PC-9 (cell line): ENCODE results near the gene ITPKC. TPM values are rescaled to one million over a fixed set of nuclear protein-coding genes. Genes with fewer than 3 reads are reported as not detected.

ENCODE experiments used
- BruUV-seq: library from RNA; stranded (reverse); fragments of 400-500 nt; replicated peaks from 2 replicates; lab custom pipeline; 2021; lab: Mats Ljungman, UMichigan
- CTCF ChIA-PET: fragments of 300-600 bp; sonication (Branson Sonifier 250); formaldehyde crosslinking; loops from one replicate; lab custom pipeline; 2022; ENCODE audit warnings: antibody characterized with exemption; lab: Charles Lee
- POLR2A ChIA-PET: fragments of 300-600 bp; sonication (Branson Sonifier 250); formaldehyde crosslinking; loops from one replicate; lab custom pipeline; 2022; ENCODE audit warnings: antibody characterized with exemption; ENCODE audit not compliant: unreplicated experiment; lab: Charles Lee
- DNase-seq, 2 experiments: peaks; one replicate each; pipeline versions ENCODE4 v3.0.0 to v3.0.0-alpha.2; 2015 to 2022; ENCODE audit warnings: mixed read lengths in 1 of 2
- H2AFZ ChIP-seq: fragments of 200-600 bp; sonication (generic); 2 replicates; pipeline ENCODE4 v1.8.1; 2017; ENCODE audit warnings: antibody characterized with exemption
- H3F3A ChIP-seq: fragments of 200-600 bp; sonication (generic); 2 replicates; pipeline ENCODE4 v1.8.1; 2017; ENCODE audit warnings: antibody characterized with exemption, mild to moderate bottlenecking, low read depth; ENCODE audit not compliant: insufficient read depth
- H3K27ac ChIP-seq: fragments of 200-600 bp; sonication (generic); 2 replicates; pipeline ENCODE4 v1.6.1; 2016; ENCODE audit warnings: mixed run types
- H3K27me3 ChIP-seq: fragments of 200-600 bp; sonication (generic); 2 replicates; pipeline ENCODE4 v1.6.1; 2016; ENCODE audit warnings: low read depth, mixed run types; ENCODE audit not compliant: insufficient read depth
- H3K36me3 ChIP-seq: fragments of 200-600 bp; sonication (generic); 2 replicates; pipeline ENCODE4 v1.6.1; 2016; ENCODE audit warnings: low read depth, mixed run types
- H3K4me1 ChIP-seq: fragments of 200-600 bp; sonication (generic); replicated peaks from 2 replicates; pipeline ENCODE4 v1.6.1; 2016; ENCODE audit warnings: mixed run types; ENCODE audit not compliant: insufficient read depth
- H3K4me2 ChIP-seq: fragments of 200-600 bp; sonication (generic); 2 replicates; pipeline ENCODE4 v1.6.1; 2017; ENCODE audit warnings: mixed run types
- H3K4me3 ChIP-seq: fragments of 200-600 bp; sonication (generic); 2 replicates; pipeline ENCODE4 v1.6.1; 2016; ENCODE audit warnings: mixed run types
- H3K79me2 ChIP-seq: fragments of 200-600 bp; sonication (generic); 2 replicates; pipeline ENCODE4 v1.6.1; 2017; ENCODE audit warnings: low read depth, mixed run types
- H3K9me2 ChIP-seq: fragments of 200-600 bp; sonication (generic); 2 replicates; pipeline ENCODE4 v1.8.1; 2017; ENCODE audit warnings: mild to moderate bottlenecking; ENCODE audit not compliant: insufficient read depth
- H3K9me3 ChIP-seq: fragments of 200-600 bp; sonication (generic); 2 replicates; pipeline ENCODE4 v1.8.1; 2016; ENCODE audit warnings: low read depth; ENCODE audit not compliant: insufficient read depth
- H4K20me1 ChIP-seq: fragments of 200-600 bp; sonication (generic); 2 replicates; pipeline ENCODE4 v1.8.1; 2017; ENCODE audit not compliant: insufficient read depth
- EZH2 ChIP-seq: fragments of 200-600 bp; sonication (generic); IDR thresholded peaks from 2 replicates; pipeline ENCODE4 v1.8.0; 2017; ENCODE audit warnings: antibody characterized with exemption, low read depth
- intact Hi-C: fragments of 100-400 bp; cut with micrococcal nuclease; formaldehyde crosslinking; loops from one replicate; pipeline ENCODE4 v1.10.0; 2022; ENCODE audit not compliant: unreplicated experiment
- total RNA-seq: library from RNA; stranded (reverse); gene quantifications from 2 replicates; pipeline ENCODE4 v1.2.3, GENCODE V29; 2021
- TF ChIP-seq, protein P1 (sequence below): fragments of 200-600 bp; sonication (generic); conservative IDR thresholded peaks from 2 replicates; pipeline ENCODE4 v1.6.1; 2017; ENCODE audit warnings: mixed run types, antibody characterized with exemption, mild to moderate bottlenecking, moderate library complexity

Gene ITPKC
- total RNA-seq, 1 experiment from 2014 or later = 17.6 TPM

DNA sequence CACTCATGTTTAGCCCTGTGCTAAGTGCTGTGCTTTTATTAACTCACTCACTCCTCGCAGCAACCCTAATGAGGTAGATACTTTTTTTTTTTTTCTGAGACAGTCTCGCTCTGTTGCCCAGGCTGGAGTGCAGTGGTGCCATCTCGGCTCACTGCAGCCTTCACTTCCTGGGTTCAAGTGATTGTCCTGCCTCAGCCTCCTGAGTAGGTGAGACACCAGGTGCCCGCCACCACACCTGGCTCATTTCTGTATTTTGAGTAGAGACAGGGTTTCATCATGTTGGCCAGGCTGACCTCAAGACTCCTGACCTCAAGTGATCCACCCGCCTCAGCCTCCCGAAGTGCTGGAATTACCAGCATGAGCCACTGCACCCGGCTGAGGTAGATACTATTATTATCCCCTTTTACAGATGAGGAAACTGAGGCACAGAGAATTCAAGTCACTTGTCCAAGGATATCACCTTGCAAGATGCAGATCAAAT, 2.5 kb downstream of the ITPKC start:
- no peaks in the 10 kb centered on the region for H3K9me2 ChIP-seq
- ChIA-PET POLR2A (interaction anchor here (0.6 to 0.7 kb wide), 5 partner anchors 9 to 254 kb away, joined by 3 to 35 read pairs (median 4); partner anchors contain the start of gene BLVRB), CTCF (no interaction called here)
- H3K4me1 ChIP-seq = peaks cover 29% of the 10 kb centered on the region
- H3K27ac ChIP-seq = peak overlapping the region; percentile 99
- peaks cover 20% of the 10 kb centered on the region; the same call in 1 of the 2 replicates for H3K36me3 ChIP-seq
- peaks cover 71% of the 10 kb centered on the region for H3K79me2 ChIP-seq
- no TSS peak for BruUV-seq
- intact Hi-C loops = loop anchor here (1.0 to 5.0 kb wide), 4 partner anchors 17 to 508 kb away; partner anchors contain the start of gene SERTAD1
- TF ChIP-seq EZH2 = no peak
- TF ChIP-seq, protein P1, sequence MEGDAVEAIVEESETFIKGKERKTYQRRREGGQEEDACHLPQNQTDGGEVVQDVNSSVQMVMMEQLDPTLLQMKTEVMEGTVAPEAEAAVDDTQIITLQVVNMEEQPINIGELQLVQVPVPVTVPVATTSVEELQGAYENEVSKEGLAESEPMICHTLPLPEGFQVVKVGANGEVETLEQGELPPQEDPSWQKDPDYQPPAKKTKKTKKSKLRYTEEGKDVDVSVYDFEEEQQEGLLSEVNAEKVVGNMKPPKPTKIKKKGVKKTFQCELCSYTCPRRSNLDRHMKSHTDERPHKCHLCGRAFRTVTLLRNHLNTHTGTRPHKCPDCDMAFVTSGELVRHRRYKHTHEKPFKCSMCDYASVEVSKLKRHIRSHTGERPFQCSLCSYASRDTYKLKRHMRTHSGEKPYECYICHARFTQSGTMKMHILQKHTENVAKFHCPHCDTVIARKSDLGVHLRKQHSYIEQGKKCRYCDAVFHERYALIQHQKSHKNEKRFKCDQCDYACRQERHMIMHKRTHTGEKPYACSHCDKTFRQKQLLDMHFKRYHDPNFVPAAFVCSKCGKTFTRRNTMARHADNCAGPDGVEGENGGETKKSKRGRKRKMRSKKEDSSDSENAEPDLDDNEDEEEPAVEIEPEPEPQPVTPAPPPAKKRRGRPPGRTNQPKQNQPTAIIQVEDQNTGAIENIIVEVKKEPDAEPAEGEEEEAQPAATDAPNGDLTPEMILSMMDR = no peak
- H3K9me3 ChIP-seq = no peaks in the 10 kb centered on the region
- H3K4me2 ChIP-seq = peak overlapping the region; percentile 98
- no peak overlapping the region for H2AFZ ChIP-seq
- no peaks in the 10 kb centered on the region for H3K27me3 ChIP-seq
- peak overlapping the region; percentile 75 for H3K4me3 ChIP-seq
- peak in 1 of 2 experiments; percentile 55 for DNase-seq
- peaks cover 34% of the 10 kb centered on the region for H3F3A ChIP-seq
- H4K20me1 ChIP-seq = peaks cover 24% of the 10 kb centered on the region

DNA sequence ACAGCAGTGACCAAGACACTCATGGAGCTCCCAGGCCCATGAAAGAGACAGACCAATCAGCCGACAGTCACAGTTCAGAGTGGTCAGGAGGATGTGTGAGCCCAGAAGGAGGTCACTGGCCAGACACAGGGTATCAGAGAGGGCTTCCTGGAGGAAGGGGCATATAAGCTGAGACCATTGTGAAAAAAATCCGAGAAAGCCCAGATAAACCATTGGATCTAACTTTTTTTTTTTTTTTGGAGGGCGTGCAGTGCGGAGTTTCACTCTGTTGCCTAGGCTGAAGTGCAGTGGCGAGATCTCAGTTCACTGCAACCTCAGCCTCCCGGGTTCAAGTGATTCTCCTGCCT, 4.2 kb downstream of the ITPKC start:
- peaks cover 26% of the 10 kb centered on the region for H3F3A ChIP-seq
- no peaks in the 10 kb centered on the region for H3K27me3 ChIP-seq
- no peaks in the 10 kb centered on the region for H3K9me3 ChIP-seq
- no peak overlapping the region for H2AFZ ChIP-seq
- H3K4me3 ChIP-seq = no peak overlapping the region
- DNase-seq = no peak
- no peaks in the 10 kb centered on the region for H3K9me2 ChIP-seq
- H3K79me2 ChIP-seq = peaks cover 76% of the 10 kb centered on the region
- H3K36me3 ChIP-seq = peaks cover 22% of the 10 kb centered on the region; the same call in 1 of the 2 replicates
- BruUV-seq = no TSS peak
- ChIA-PET POLR2A (no interaction called here), CTCF (interaction anchor here (0.7 kb wide), 1 partner anchor 58 kb away, joined by 3 read pairs; no protein-coding TSS in a partner anchor)
- H3K27ac ChIP-seq = no peak overlapping the region
- peaks cover 29% of the 10 kb centered on the region for H4K20me1 ChIP-seq
- TF ChIP-seq, protein P1 = no peak
- TF ChIP-seq EZH2 = no peak
- peaks cover 27% of the 10 kb centered on the region for H3K4me1 ChIP-seq
- intact Hi-C loops = no loop called here
- peak overlapping the region; percentile 98 for H3K4me2 ChIP-seq

DNA sequence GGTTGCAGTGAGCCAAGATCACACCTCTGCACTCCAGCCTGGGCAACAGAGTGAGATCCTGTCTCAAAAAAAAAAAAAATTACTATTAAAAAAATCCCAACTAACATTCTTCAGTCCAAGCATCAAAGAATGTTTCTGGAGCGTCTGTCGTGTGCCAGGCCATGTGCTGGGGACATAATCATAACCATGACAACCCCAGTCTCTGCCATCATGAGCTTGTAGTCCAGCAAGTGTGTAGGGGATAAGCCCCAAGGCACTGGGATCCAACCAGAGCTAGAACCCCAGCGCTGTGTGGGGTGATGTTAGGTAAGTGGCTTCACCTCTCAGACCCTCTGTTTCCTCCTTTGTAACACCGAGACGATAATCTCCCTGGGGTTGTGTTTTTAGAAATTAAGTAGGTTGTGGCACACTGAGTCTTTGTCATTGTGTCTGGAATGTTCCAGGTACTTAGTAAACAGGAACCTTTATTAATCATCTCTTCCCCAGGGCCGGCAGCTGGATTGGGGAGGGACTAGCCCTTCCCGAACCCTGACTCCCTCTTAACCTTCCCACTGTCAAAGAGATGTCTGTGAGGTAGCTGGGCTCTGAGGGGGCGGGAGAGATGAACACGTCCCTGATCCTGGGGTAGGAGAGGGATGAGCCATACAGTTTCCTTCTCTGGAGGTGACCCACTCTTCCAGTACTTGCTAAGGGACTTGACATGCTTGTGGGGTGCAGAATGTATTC, 5.2 kb downstream of the ITPKC start:
- Histone ChIP-seq H3K79me2 (peaks cover 76% of the 10 kb centered on the region), H3K27me3 (no peaks in the 10 kb centered on the region), H3K4me3 (no peak overlapping the region), H3K9me2 (no peaks in the 10 kb centered on the region), H3K9me3 (no peaks in the 10 kb centered on the region), H3K4me2 (0 out of 2 replicates have a peak overlapping the region, but pooled peaks have one; percentile 0), H4K20me1 (peaks cover 29% of the 10 kb centered on the region), H3K27ac (no peak overlapping the region), H2AFZ (no peak overlapping the region), H3F3A (peaks cover 21% of the 10 kb centered on the region; the same call in 1 of the 2 replicates), H3K36me3 (peaks cover 28% of the 10 kb centered on the region; the same call in 1 of the 2 replicates), H3K4me1 (peaks cover 27% of the 10 kb centered on the region)
- intact Hi-C loops = no loop called here
- DNase-seq = no peak
- BruUV-seq = no TSS peak
- CTCF ChIA-PET = interaction anchor here (0.5 to 0.7 kb wide), 2 partner anchors 59 to 1120 kb away, joined by 3 to 13 read pairs; no protein-coding TSS in a partner anchor
- POLR2A ChIA-PET = no interaction called here
- no peak for TF ChIP-seq EZH2
- TF ChIP-seq, protein P1 = no peak
